Measurements from ENCODE around the gene MYO9B.

DNA sequence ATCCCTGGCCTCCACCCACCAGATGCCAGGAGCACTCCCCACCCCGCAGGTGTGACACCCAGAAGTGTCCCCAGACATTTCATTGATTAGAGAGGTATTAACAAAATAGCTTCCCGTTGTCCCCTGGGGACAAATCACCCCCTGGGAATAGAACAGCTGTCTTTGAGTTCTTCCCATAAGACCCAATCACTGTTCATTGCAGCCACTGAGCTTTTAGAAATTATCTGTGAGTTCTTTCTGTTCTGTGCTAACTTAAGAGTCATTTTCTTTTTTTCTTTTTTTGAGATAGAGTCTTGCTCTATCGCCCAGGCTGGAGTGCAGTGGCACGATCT lies 32.8 kb downstream of the MYO9B start:
- TF ChIP-seq, protein P1, sequence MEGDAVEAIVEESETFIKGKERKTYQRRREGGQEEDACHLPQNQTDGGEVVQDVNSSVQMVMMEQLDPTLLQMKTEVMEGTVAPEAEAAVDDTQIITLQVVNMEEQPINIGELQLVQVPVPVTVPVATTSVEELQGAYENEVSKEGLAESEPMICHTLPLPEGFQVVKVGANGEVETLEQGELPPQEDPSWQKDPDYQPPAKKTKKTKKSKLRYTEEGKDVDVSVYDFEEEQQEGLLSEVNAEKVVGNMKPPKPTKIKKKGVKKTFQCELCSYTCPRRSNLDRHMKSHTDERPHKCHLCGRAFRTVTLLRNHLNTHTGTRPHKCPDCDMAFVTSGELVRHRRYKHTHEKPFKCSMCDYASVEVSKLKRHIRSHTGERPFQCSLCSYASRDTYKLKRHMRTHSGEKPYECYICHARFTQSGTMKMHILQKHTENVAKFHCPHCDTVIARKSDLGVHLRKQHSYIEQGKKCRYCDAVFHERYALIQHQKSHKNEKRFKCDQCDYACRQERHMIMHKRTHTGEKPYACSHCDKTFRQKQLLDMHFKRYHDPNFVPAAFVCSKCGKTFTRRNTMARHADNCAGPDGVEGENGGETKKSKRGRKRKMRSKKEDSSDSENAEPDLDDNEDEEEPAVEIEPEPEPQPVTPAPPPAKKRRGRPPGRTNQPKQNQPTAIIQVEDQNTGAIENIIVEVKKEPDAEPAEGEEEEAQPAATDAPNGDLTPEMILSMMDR (IDR thresholded peaks at IDR 0.05) = no peak
- TF ChIP-seq POLR2AphosphoS5 (IDR thresholded peaks at IDR 0.05; ENCODE audit: low read depth, low read length) = no peak
- TF ChIP-seq, protein P2, sequence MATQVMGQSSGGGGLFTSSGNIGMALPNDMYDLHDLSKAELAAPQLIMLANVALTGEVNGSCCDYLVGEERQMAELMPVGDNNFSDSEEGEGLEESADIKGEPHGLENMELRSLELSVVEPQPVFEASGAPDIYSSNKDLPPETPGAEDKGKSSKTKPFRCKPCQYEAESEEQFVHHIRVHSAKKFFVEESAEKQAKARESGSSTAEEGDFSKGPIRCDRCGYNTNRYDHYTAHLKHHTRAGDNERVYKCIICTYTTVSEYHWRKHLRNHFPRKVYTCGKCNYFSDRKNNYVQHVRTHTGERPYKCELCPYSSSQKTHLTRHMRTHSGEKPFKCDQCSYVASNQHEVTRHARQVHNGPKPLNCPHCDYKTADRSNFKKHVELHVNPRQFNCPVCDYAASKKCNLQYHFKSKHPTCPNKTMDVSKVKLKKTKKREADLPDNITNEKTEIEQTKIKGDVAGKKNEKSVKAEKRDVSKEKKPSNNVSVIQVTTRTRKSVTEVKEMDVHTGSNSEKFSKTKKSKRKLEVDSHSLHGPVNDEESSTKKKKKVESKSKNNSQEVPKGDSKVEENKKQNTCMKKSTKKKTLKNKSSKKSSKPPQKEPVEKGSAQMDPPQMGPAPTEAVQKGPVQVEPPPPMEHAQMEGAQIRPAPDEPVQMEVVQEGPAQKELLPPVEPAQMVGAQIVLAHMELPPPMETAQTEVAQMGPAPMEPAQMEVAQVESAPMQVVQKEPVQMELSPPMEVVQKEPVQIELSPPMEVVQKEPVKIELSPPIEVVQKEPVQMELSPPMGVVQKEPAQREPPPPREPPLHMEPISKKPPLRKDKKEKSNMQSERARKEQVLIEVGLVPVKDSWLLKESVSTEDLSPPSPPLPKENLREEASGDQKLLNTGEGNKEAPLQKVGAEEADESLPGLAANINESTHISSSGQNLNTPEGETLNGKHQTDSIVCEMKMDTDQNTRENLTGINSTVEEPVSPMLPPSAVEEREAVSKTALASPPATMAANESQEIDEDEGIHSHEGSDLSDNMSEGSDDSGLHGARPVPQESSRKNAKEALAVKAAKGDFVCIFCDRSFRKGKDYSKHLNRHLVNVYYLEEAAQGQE (IDR thresholded peaks at IDR 0.05; ENCODE audit: insufficient read depth in 1 of 2, low read depth in 2 of 2, low read length in 1 of 2) = no peak
- TF ChIP-seq TCF7L2 (IDR thresholded peaks at IDR 0.05; ENCODE audit: low read depth, low read length) = no peak
- TF ChIP-seq SIN3A (IDR thresholded peaks at IDR 0.05; ENCODE audit: borderline replicate concordance, insufficient read depth, low read depth, low read length) = no peak

All from Panc1 (cell line).